ENCODE measurements around the gene NYAP2. TPM values are rescaled to one million over a fixed set of nuclear protein-coding genes. Genes with fewer than 3 reads are reported as not detected.

NYAP2 gene
- total RNA-seq, 2 donors from 2014 or later = not detected

DNA sequence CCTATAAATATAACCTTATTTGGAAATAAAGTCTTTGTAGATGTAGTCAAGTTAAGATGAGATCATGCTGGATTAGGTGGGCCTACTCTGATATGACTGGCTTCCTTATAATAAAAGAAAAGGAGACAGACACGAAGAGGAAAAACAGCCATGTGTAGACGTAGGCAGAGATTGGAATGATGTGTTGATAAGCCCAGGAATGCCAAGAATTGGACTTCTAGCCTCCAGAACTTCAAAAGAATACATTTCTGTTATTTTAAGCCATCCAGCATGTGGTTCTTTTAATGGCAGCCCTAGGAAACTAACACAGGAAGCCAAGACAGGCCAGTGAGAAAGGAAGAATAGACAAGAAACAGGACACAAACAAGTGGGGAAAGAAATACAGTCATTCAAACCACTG is 68.6 kb downstream of the NYAP2 start:
- intact Hi-C loops (cut with DNase I) = no loop called here
- no peak for DNase-seq (ENCODE audit: low spot score)

DNA sequence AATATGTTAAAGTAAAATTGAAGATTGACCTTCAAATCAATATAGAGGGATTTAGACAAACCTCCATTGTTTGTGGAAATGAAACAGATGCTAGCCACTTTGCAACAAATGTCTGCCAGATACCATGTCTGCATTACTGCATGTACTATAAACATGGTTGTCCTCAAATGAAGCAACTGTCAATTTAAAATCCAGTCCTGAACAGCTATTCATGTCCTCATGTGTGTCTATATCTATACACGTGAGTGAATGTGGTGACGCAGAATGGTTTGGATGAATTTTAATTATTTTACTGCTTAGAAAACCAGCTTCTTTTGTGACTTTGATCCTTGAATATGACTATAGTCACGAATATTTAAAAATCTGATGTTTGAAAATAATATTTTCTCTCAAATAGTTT is 71.5 kb downstream of the NYAP2 start:
- intact Hi-C loops (cut with DNase I) = no loop called here
- no peak for DNase-seq (ENCODE audit: low spot score)

GRCh38 chr2:225471482-225471881 is 72.0 kb downstream of the NYAP2 start:
- DNase-seq (ENCODE audit: low spot score) = no peak
- intact Hi-C loops (cut with DNase I) = no loop called here

- intact Hi-C loops (cut with DNase I) = no loop called here
- no peak for DNase-seq (ENCODE audit: low spot score)
Measured at GRCh38 chr2:225472161-225472560, 72.7 kb downstream of the NYAP2 start.

GRCh38 chr2:225479386-225479785 is 79.9 kb downstream of the NYAP2 start:
- intact Hi-C loops (cut with DNase I) = no loop called here

GRCh38 chr2:225484751-225485150 is 85.2 kb downstream of the NYAP2 start:
- intact Hi-C loops (cut with DNase I) = no loop called here
- DNase-seq (ENCODE audit: low spot score) = no peak

More at GRCh38 chr2:225479386-225479785, 79.9 kb downstream of the NYAP2 start:
- no peak for DNase-seq (ENCODE audit: low spot score)

DNA sequence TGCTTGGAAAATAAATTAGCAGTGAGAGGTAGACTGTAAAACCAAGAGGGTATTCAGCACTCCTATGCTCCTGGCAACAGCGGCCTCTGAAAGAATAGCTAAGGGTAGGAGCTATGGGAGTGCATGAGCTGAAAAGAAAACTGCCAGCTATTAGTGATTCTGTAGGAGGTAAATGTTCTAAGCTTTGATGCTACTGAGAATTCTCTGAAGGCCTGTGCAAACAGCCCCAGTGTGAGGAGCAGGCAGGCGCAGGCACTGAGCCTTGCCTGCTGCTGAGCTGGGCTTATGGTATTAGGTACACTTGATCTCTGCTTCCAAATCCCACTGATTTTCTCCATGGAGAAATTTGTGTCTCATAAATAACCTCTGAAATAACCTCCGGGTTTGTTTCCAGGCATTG is 86.7 kb downstream of the NYAP2 start:
- intact Hi-C loops (cut with DNase I) = no loop called here
- DNase-seq (ENCODE audit: low spot score) = no peak

DNA sequence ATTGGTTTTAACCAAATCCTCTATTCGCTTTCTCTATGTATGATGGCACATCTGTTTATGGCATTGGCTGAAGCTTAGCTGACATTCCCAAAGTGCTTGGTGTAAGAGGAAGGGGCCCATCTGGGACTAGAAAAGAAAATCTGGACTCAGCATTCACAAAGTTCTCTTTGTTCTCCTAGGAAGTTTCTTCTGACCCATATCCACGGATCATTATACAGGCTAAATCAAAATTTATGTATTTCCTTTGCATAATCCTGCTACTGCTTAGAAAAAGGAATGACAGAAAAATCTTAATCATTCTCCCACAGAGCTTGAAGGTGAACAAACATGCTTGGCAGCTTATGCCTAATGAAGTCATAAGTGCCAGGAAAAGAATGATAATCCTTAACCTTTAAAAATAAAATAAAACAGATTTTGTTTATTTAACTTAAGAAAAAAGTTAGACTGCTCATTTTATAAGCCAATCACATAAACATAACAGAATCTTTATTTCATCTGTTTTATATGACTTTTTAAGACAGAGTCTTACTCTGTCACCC is 88.4 kb downstream of the NYAP2 start:
- no peak for DNase-seq (ENCODE audit: low spot score)
- intact Hi-C loops (cut with DNase I) = no loop called here

DNA sequence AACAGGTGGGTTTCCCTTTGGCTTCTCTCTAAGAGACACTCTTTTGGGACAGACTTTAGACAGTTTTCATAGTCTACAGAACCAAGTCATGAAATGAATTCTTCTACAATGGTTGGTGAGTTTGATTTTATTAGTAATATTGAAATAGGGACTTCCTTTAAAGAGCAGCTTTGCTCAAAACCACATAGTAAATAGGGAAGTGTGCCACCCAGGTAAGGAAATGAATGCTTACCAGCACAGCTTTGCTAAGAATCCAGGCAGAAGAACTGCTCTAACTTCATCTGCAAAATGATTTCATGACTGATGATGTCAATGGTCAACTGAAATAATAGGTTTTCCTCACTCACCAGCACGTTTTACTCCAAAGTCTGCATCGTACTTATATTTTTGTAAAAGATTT is 89.2 kb downstream of the NYAP2 start:
- no peak for DNase-seq (ENCODE audit: low spot score)
- intact Hi-C loops (cut with DNase I) = no loop called here

DNA sequence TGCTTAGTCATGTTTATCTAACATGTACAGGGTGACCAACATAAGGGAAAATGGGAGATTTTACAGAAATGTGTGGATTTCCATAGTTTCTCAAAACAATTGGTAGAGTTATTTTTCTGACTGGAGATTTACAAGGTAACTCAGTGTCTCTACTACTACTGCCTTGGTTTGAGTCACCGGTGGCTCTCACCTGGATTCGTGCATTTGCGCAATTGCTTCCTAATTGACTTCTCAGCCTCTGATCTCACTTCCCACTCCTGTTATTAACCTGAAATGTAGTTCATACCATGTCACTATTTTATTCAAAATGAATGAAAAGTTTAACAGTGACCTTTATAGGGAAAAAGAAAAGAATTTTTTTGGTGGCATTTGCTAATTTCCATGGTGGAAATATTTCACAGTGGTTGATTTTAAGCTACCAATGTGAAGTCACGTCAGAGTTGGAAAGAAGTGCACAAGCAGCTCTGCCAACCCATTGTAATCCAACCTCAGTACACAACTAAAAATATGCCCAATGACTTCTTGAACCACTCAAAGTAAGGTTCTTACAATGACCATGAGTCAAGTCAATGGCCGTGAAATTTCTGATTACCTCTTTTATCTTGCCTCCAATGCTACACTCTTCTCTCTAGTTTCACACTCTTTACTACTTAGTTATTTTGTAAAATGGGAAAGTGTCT is 94.0 kb downstream of the NYAP2 start:
- intact Hi-C loops (cut with DNase I) = no loop called here
- no peak for DNase-seq (ENCODE audit: low spot score)

DNA sequence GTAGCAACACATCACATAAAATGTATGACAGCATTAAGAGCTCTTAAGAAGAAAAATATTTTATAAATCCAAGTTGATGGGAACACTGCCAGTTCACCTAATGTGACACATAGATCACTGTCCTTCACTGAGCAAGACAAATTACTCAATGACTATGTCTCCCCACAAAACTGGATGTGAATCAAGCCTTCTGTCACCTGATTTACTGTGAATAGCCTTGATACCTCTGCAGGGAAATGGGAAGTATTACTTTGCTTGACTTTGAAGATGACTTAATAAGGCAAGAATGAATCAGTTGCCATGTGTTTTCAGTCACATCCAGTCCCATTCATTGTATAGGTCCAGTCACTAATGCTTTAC is 94.6 kb downstream of the NYAP2 start:
- no peak for DNase-seq (ENCODE audit: low spot score)
- intact Hi-C loops (cut with DNase I) = no loop called here

DNA sequence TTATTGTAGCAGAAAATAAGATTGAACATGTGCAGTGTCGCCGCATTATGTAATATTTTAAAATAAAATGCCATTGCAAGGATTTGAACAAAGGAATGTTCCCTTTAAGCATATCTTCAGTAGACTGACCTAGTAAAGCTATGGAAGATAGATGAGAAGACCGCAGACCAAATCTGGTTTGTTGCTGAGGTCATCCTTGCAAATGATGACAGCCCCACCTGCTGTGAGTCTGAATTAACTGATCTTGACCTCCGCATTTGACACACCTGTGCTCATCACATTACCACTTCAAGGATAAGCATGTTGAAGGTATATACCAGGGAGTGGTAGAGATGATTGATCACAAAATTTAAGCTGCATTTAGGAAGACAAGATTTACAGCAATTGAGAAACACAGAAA is 96.2 kb downstream of the NYAP2 start:
- no peak for DNase-seq (ENCODE audit: low spot score)
- intact Hi-C loops (cut with DNase I) = no loop called here

GRCh38 chr2:225496568-225496967 is 97.1 kb downstream of the NYAP2 start:
- no peak for DNase-seq (ENCODE audit: low spot score)
- intact Hi-C loops (cut with DNase I) = no loop called here

- intact Hi-C loops (cut with DNase I) = no loop called here
- DNase-seq (ENCODE audit: low spot score) = no peak
Measured at GRCh38 chr2:225497166-225497565, 97.7 kb downstream of the NYAP2 start.

DNA sequence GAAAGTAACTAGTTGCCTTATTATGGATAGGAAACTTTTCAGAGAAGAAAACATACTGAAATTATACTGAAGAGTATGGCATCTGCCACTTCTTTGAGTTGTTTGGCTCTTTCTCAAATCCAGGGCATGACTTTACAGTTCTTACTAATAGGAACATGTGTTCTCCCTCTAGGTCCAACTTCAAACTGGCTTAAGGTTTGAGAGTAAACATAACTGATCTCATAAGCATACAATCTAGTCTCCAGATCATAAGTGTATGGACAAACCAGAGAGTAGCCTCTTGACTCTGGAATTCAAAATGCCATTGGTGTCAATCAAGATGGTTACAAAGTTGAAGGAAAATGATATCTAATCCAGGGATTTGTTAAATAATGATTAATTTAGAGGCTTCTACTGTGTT is 101.5 kb downstream of the NYAP2 start:
- no peak for DNase-seq (ENCODE audit: low spot score)
- intact Hi-C loops (cut with DNase I) = no loop called here

- no peak for DNase-seq (ENCODE audit: low spot score)
- intact Hi-C loops (cut with DNase I) = no loop called here
Measured at GRCh38 chr2:225502971-225503370, 103.5 kb downstream of the NYAP2 start.

GRCh38 chr2:225510796-225511195 is 111.3 kb downstream of the NYAP2 start:
- intact Hi-C loops (cut with DNase I) = no loop called here
- DNase-seq (ENCODE audit: low spot score) = no peak

DNA sequence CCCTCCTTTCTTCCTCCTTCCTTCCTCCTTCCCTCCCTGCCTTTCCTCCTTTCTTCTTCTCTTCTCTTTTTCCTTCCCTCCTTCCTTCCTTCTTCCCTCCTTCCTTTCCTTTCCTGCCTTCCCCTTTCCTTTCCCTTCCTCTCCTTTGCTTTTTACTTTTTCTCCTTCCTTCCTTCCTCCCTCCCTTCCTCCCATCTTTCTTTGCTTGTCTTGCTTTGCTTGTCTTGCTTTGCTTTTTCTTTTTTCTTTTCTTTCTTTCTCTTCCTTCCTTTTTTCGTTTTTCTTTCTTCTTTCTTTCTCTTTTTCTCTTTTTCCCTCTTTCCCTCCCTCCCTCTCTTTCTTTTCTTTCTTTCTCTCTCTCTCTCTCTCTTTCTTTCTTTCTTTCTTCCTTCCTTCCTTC is 113.0 kb downstream of the NYAP2 start:
- intact Hi-C loops (cut with DNase I) = no loop called here

DNA sequence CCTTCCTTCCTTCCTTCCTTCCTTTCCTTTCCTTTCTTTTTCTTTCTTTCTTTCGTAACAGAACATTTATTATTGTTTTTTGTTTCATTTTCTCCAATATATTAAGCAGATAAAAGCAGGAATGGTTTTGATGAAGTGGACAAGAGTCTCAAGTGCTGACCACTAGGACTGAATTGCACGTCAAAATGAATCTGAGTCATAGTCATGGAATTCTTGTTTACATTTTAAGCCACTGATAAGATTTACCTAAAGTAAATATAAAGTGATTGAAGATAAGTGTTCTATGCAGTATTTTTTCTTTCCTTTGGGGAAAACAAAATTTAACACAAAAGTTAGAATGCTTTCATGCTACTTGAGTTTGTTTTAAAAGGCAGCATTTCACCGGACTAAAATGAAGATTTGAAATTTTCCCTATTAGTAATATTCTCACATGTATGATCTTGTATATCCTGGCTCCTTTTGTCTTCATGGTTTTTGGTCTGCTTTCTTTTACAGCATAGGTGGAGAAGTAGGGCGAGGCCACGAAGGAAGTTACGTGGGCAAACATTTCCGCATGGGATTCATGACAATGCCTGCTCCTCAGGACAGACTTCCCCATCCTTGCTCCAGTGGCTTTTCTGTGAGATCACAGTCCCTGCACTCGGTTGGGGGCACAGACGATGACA is 113.5 kb downstream of the NYAP2 start:
- DNase-seq (ENCODE audit: low spot score) = no peak

More for the DNA sequence above, 113.0 kb downstream of the NYAP2 start:
- no peak for DNase-seq (ENCODE audit: low spot score)

GRCh38 chr2:225515033-225515432 is 115.5 kb downstream of the NYAP2 start:
- DNase-seq (ENCODE audit: low spot score) = no peak
- intact Hi-C loops (cut with DNase I) = no loop called here

More for the DNA sequence above, 113.5 kb downstream of the NYAP2 start:
- intact Hi-C loops (cut with DNase I) = no loop called here

DNA sequence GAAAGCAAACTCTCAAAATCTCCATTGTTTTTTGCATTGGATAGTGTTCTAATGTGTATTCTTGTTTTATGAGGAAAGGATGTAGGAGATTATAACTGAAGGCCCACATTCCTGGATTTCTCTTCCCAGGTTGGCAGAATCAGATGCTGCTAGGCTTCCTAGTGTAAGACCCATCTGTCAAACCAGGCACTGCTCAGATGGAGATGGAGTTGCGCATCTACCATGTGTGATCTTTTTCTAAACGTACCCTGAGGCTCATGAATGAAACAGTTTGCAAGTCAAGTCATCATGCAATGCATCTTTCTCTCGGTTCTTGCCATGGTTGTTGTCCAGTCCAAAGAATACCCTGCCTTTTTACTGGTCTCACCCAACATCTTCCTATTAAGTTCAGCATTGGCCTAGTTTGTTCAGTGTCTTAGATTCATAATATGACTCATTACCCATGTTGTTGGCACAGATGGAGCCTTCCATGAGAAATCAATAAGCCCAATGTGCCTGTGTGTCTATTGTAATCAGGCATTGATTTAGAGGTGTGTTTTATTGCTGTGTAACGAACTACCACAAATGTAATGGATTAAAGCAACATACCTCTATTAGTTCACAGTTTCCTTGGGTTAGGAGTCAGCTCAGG is 127.4 kb downstream of the NYAP2 start:
- intact Hi-C loops (cut with DNase I) = no loop called here
- DNase-seq (ENCODE audit: low spot score) = no peak
